ENCODE measurements around the gene DDX1. TPM values are rescaled to one million over a fixed set of nuclear protein-coding genes. Genes with fewer than 3 reads are reported as not detected.

DDX1 gene
- polyA plus RNA-seq, 3 donors: 14.1 to 35.4 (median 30.1) TPM

DNA sequence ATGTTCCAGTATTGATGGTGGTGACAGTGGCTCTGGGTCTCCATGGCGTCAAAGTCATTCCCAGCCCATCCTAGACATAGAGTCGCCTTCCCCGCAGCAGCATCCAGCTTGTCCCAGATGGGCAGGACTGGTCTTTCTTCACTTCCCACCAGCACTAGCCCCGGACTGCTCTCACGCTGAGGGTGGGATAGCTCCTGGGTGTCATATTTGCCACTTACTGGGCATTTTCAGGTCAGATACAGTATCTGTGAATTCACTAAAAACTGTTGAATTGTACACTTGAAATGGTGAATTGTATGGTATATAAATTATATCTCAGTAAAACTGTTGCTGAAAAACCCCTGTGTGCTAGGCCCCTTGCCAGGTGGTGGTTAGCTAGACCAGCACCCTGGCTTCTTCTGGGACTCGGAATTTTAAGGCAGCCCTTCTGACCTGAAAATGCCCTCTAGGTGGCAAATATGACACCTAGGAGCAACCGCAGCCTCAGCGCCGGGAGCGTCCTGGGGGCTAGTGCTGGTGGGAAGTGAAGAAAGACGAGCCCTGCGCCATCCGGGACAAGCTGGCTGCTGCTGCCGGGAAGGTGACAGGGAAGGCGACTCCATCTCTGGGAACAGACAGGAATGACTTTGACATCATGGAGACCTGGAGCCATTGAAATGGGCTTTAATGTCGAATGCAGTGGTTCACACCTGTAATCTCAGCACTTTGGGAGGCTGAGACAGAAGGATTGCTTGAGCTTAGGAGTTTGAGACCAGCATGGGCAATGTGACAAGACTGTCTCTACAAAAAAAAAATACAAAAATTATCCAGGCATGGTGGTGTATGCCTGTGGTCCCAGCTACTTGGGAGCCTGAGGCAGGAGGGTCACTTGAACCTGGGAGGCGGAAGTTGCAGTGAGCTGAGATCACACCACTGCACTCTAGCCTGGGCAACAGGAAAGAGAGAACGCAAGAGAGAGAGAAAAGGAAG is 56.2 kb downstream of the DDX1 start:
- H3K36me3 Mint-ChIP-seq: no peaks in the 10 kb centered on the region
- Histone ChIP-seq H2AFZ (ENCODE audit: insufficient read depth, low read depth, low read length, poor library complexity, severe bottlenecking) (no peak overlapping the region), H3K9ac (ENCODE audit: insufficient read depth, low read length, poor library complexity, severe bottlenecking) (no peak overlapping the region), H3K4me1 (ENCODE audit: control insufficient read depth in 1 of 2, insufficient read depth in 2 of 2, low read length in 2 of 2) (no peaks in the 10 kb centered on the region), H4K20me1 (ENCODE audit: insufficient read depth, low read length) (no peaks in the 10 kb centered on the region), H3K9me3 (replicated peaks in 1 of 2; ENCODE audit: control insufficient read depth in 1 of 2, insufficient read depth in 1 of 2, low read length in 2 of 2) (no peaks in the 10 kb centered on the region), H3K4me2 (replicated peaks; ENCODE audit: extremely low read depth, low read length, poor library complexity, severe bottlenecking) (no peak overlapping the region), H3K4me3 (replicated peaks in 1 of 3; ENCODE audit: low read depth in 2 of 3, low read length in 3 of 3) (no peak overlapping the region), H3K79me2 (ENCODE audit: insufficient read depth, low read length) (no peaks in the 10 kb centered on the region), H3K27me3 (ENCODE audit: control insufficient read depth in 2 of 2, insufficient read depth in 2 of 2, low read length in 2 of 2) (no peaks in the 10 kb centered on the region), H3K27ac (ENCODE audit: low read depth in 1 of 2, low read length in 2 of 2) (no peak overlapping the region), H3K36me3 (replicated peaks in 1 of 2; ENCODE audit: control insufficient read depth in 1 of 2, insufficient read depth in 2 of 2, low read length in 2 of 2) (no peaks in the 10 kb centered on the region)
- intact Hi-C loops (cut with micrococcal nuclease): no loop called here
- peaks cover 0 to 3% (median 0%) of the 10 kb centered on the region in 7 donors for H3K9me3 Mint-ChIP-seq
- H3K27ac Mint-ChIP-seq: peak overlapping the region in 1 of 7 donors; percentile 15
- H3K4me1 Mint-ChIP-seq: no peaks in the 10 kb centered on the region
- DNase-seq: no peak
- H3K4me3 Mint-ChIP-seq: no peak overlapping the region
- TF ChIP-seq, protein P1, sequence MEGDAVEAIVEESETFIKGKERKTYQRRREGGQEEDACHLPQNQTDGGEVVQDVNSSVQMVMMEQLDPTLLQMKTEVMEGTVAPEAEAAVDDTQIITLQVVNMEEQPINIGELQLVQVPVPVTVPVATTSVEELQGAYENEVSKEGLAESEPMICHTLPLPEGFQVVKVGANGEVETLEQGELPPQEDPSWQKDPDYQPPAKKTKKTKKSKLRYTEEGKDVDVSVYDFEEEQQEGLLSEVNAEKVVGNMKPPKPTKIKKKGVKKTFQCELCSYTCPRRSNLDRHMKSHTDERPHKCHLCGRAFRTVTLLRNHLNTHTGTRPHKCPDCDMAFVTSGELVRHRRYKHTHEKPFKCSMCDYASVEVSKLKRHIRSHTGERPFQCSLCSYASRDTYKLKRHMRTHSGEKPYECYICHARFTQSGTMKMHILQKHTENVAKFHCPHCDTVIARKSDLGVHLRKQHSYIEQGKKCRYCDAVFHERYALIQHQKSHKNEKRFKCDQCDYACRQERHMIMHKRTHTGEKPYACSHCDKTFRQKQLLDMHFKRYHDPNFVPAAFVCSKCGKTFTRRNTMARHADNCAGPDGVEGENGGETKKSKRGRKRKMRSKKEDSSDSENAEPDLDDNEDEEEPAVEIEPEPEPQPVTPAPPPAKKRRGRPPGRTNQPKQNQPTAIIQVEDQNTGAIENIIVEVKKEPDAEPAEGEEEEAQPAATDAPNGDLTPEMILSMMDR (IDR thresholded peaks at IDR 0.05): no peak
- 96% methylated on average over 14 of the region's 18 CpGs for WGBS (ENCODE audit: insufficient coverage)
- peaks cover 0 to 3% (median 3%) of the 10 kb centered on the region in 3 donors for H3K27me3 Mint-ChIP-seq (ENCODE audit: low read depth in 3 of 3)

DNA sequence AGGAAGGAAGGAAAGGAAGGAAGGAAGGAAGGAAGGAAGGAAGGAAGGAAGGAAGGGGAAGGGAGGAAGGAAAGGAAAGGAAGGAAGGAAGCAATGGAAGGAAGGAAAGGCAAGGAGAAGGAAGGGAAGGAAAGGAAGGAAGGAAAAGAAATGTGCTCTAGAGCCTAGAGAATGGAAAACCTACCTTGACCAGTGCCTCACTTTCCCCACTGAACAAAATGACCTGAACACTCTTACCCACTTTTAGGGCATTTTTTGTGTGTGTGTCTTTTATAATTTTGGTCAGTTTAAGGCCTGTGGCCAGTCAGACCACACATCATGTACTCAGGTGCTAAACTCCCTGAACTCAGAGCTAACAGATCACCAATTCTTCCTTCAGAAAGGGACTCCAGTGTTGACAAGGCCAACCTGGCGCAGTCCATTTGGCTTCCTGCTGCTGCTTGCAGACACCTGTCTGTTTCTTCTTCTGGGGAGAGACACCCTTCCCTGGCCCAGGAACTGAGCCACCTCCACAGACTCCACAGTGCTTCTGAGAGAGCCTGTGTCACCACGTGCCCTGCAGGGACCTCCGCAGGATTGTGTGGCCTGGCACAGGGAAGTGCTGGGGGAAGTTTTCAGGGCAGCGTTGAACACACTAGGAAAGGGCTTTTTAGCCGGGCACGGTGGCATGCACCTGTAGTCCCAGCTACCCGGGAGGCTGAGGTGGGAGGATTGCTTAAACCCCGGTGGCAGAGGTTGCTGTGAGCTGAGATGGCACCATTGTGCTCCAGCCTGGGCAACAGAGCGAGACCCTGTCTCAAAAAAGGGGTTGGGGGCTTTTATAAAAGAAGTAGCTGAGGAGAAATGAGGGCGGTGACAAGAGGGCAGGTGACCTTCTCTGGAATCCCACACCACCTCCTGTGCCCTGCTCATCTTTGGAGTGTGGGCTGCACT is 57.2 kb downstream of the DDX1 start:
- TF ChIP-seq, protein P1 (IDR thresholded peaks at IDR 0.05): no peak
- H3K4me1 ChIP-seq (ENCODE audit: control insufficient read depth in 1 of 2, insufficient read depth in 2 of 2, low read length in 2 of 2): no peaks in the 10 kb centered on the region
- no peaks in the 10 kb centered on the region for H3K36me3 Mint-ChIP-seq
- H3K4me1 Mint-ChIP-seq: no peaks in the 10 kb centered on the region
- no peaks in the 10 kb centered on the region for H3K9me3 ChIP-seq (replicated peaks in 1 of 2; ENCODE audit: control insufficient read depth in 1 of 2, insufficient read depth in 1 of 2, low read length in 2 of 2)
- WGBS (ENCODE audit: insufficient coverage): 83% methylated on average over 6 of the region's 10 CpGs
- intact Hi-C loops (cut with micrococcal nuclease): no loop called here
- no peak overlapping the region for H3K27ac Mint-ChIP-seq
- no peaks in the 10 kb centered on the region for H3K36me3 ChIP-seq (replicated peaks in 1 of 2; ENCODE audit: control insufficient read depth in 1 of 2, insufficient read depth in 2 of 2, low read length in 2 of 2)
- H3K27me3 Mint-ChIP-seq (ENCODE audit: low read depth in 3 of 3): peaks cover 0 to 5% (median 3%) of the 10 kb centered on the region in 3 donors
- no peak overlapping the region for H2AFZ ChIP-seq (ENCODE audit: insufficient read depth, low read depth, low read length, poor library complexity, severe bottlenecking)
- no peak overlapping the region for H3K9ac ChIP-seq (ENCODE audit: insufficient read depth, low read length, poor library complexity, severe bottlenecking)
- H3K4me3 ChIP-seq (replicated peaks in 1 of 3; ENCODE audit: low read depth in 2 of 3, low read length in 3 of 3): no peak overlapping the region
- H3K27ac ChIP-seq (ENCODE audit: low read depth in 1 of 2, low read length in 2 of 2): no peak overlapping the region
- no peaks in the 10 kb centered on the region for H3K79me2 ChIP-seq (ENCODE audit: insufficient read depth, low read length)
- H4K20me1 ChIP-seq (ENCODE audit: insufficient read depth, low read length): no peaks in the 10 kb centered on the region
- peaks cover 0 to 3% (median 0%) of the 10 kb centered on the region in 7 donors for H3K9me3 Mint-ChIP-seq
- H3K4me2 ChIP-seq (replicated peaks; ENCODE audit: extremely low read depth, low read length, poor library complexity, severe bottlenecking): no peak overlapping the region
- no peak for DNase-seq
- H3K4me3 Mint-ChIP-seq: no peak overlapping the region
- no peaks in the 10 kb centered on the region for H3K27me3 ChIP-seq (ENCODE audit: control insufficient read depth in 2 of 2, insufficient read depth in 2 of 2, low read length in 2 of 2)
